ENCODE measurements around the gene TM7SF3.

TM7SF3 gene

GRCh38 chr12:26966842-26967241 is 47.3 kb downstream of the TM7SF3 start:
- no peak for ATAC-seq
- no peak for TF ChIP-seq TOX (CRISPR knock-in tag; IDR thresholded peaks at IDR 0.05; ENCODE audit: borderline replicate concordance)
- TF ChIP-seq ZFP3 (CRISPR knock-in tag; IDR thresholded peaks at IDR 0.05) = no peak
- no peak for TF ChIP-seq ZNF70 (CRISPR knock-in tag; IDR thresholded peaks at IDR 0.05)
- no peak for TF ChIP-seq PATZ1 (CRISPR knock-in tag; IDR thresholded peaks at IDR 0.05; ENCODE audit: borderline replicate concordance)
- TF ChIP-seq ZC3H10 (CRISPR knock-in tag; IDR thresholded peaks at IDR 0.05) = no peak
- TF ChIP-seq SNAI2 (CRISPR knock-in tag; IDR thresholded peaks at IDR 0.05) = no peak
- no peak for TF ChIP-seq BACH2 (CRISPR knock-in tag; IDR thresholded peaks at IDR 0.05; ENCODE audit: borderline replicate concordance)
- no peak for TF ChIP-seq ZNF8 (CRISPR knock-in tag; IDR thresholded peaks at IDR 0.05)
- TF ChIP-seq, protein P1, sequence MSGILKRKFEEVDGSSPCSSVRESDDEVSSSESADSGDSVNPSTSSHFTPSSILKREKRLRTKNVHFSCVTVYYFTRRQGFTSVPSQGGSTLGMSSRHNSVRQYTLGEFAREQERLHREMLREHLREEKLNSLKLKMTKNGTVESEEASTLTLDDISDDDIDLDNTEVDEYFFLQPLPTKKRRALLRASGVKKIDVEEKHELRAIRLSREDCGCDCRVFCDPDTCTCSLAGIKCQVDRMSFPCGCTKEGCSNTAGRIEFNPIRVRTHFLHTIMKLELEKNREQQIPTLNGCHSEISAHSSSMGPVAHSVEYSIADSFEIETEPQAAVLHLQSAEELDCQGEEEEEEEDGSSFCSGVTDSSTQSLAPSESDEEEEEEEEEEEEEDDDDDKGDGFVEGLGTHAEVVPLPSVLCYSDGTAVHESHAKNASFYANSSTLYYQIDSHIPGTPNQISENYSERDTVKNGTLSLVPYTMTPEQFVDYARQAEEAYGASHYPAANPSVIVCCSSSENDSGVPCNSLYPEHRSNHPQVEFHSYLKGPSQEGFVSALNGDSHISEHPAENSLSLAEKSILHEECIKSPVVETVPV (CRISPR knock-in tag; IDR thresholded peaks at IDR 0.05) = no peak
- no peak for TF ChIP-seq GLIS3 (CRISPR knock-in tag; IDR thresholded peaks at IDR 0.05)
- TF ChIP-seq, protein P2, sequence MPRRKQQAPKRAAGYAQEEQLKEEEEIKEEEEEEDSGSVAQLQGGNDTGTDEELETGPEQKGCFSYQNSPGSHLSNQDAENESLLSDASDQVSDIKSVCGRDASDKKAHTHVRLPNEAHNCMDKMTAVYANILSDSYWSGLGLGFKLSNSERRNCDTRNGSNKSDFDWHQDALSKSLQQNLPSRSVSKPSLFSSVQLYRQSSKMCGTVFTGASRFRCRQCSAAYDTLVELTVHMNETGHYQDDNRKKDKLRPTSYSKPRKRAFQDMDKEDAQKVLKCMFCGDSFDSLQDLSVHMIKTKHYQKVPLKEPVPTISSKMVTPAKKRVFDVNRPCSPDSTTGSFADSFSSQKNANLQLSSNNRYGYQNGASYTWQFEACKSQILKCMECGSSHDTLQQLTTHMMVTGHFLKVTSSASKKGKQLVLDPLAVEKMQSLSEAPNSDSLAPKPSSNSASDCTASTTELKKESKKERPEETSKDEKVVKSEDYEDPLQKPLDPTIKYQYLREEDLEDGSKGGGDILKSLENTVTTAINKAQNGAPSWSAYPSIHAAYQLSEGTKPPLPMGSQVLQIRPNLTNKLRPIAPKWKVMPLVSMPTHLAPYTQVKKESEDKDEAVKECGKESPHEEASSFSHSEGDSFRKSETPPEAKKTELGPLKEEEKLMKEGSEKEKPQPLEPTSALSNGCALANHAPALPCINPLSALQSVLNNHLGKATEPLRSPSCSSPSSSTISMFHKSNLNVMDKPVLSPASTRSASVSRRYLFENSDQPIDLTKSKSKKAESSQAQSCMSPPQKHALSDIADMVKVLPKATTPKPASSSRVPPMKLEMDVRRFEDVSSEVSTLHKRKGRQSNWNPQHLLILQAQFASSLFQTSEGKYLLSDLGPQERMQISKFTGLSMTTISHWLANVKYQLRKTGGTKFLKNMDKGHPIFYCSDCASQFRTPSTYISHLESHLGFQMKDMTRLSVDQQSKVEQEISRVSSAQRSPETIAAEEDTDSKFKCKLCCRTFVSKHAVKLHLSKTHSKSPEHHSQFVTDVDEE (CRISPR knock-in tag; IDR thresholded peaks at IDR 0.05) = no peak
- no peak for TF ChIP-seq TCF4 (CRISPR knock-in tag; IDR thresholded peaks at IDR 0.05; ENCODE audit: borderline replicate concordance)
- no peak for TF ChIP-seq ZNF565 (CRISPR knock-in tag; conservative IDR thresholded peaks at IDR 0.05; ENCODE audit: low read depth)
- TF ChIP-seq ESRRG (CRISPR knock-in tag; IDR thresholded peaks at IDR 0.05) = no peak
- TF ChIP-seq OSR1 (CRISPR knock-in tag; IDR thresholded peaks at IDR 0.05) = no peak
- TF ChIP-seq ARNTL (CRISPR knock-in tag; IDR thresholded peaks at IDR 0.05; ENCODE audit: borderline replicate concordance, low read depth) = no peak
- no peak for TF ChIP-seq ZFP30 (CRISPR knock-in tag; IDR thresholded peaks at IDR 0.05)

- TF ChIP-seq ZNF565 (CRISPR knock-in tag; conservative IDR thresholded peaks at IDR 0.05; ENCODE audit: low read depth) (no peak), OSR1 (CRISPR knock-in tag; IDR thresholded peaks at IDR 0.05) (no peak), RARB (CRISPR knock-in tag; IDR thresholded peaks at IDR 0.05) (no peak), ZC3H10 (CRISPR knock-in tag; IDR thresholded peaks at IDR 0.05) (no peak), ZFP30 (CRISPR knock-in tag; IDR thresholded peaks at IDR 0.05) (no peak), CSDC2 (CRISPR knock-in tag; IDR thresholded peaks at IDR 0.05) (no peak), PATZ1 (CRISPR knock-in tag; IDR thresholded peaks at IDR 0.05; ENCODE audit: borderline replicate concordance) (no peak), ESRRG (CRISPR knock-in tag; IDR thresholded peaks at IDR 0.05) (no peak), TOX (CRISPR knock-in tag; IDR thresholded peaks at IDR 0.05; ENCODE audit: borderline replicate concordance) (no peak), PPARA (CRISPR knock-in tag; IDR thresholded peaks at IDR 0.05; ENCODE audit: borderline replicate concordance) (no peak), ZNF70 (CRISPR knock-in tag; IDR thresholded peaks at IDR 0.05) (no peak), ZNF8 (CRISPR knock-in tag; IDR thresholded peaks at IDR 0.05) (no peak), SNAI2 (CRISPR knock-in tag; IDR thresholded peaks at IDR 0.05) (no peak), POU6F1 (CRISPR knock-in tag; IDR thresholded peaks at IDR 0.05; ENCODE audit: borderline replicate concordance, low read depth) (no peak)
- TF ChIP-seq, protein P1 (CRISPR knock-in tag; IDR thresholded peaks at IDR 0.05) = no peak
- no peak for ATAC-seq
Measured at GRCh38 chr12:26963413-26963812, 50.8 kb downstream of the TM7SF3 start.
